HG03460 (cell line): ENCODE measurements around the gene PPM1J.
A peak's percentile ranks its signal among the peaks of the same experiment; 100 is the strongest.

ENCODE experiments used
- ATAC-seq: cut with Tn5 transposase; IDR thresholded peaks from one replicate; pipeline ENCODE4 v1.9.1; 2021; ENCODE audit not compliant: unreplicated experiment

The PPM1J gene

GRCh38 chr1:112692681-112693080 is 22.5 kb downstream of the PPM1J start:
- ATAC-seq: no peak

- no peak for ATAC-seq
Observed at GRCh38 chr1:112689842-112690237, 25.3 kb downstream of the PPM1J start.

- no peak for ATAC-seq
Observed at GRCh38 chr1:112689196-112689841, 25.8 kb downstream of the PPM1J start.

- no peak for ATAC-seq
Observed at GRCh38 chr1:112688781-112689193, 26.3 kb downstream of the PPM1J start.

- ATAC-seq: no peak
Observed at GRCh38 chr1:112687785-112688496, 27.2 kb downstream of the PPM1J start.

- no peak for ATAC-seq
Observed at GRCh38 chr1:112687361-112687760, 27.8 kb downstream of the PPM1J start.

GRCh38 chr1:112686835-112687234 is 28.3 kb downstream of the PPM1J start:
- no peak for ATAC-seq

GRCh38 chr1:112686417-112686816 is 28.7 kb downstream of the PPM1J start:
- ATAC-seq: no peak

- no peak for ATAC-seq
Observed at GRCh38 chr1:112685913-112686312, 29.2 kb downstream of the PPM1J start.

GRCh38 chr1:112678605-112679004 is 36.5 kb downstream of the PPM1J start:
- ATAC-seq: no peak

- no peak for ATAC-seq
Observed at GRCh38 chr1:112677501-112677900, 37.6 kb downstream of the PPM1J start.

- no peak for ATAC-seq
Observed at GRCh38 chr1:112676543-112676942, 38.6 kb downstream of the PPM1J start.

GRCh38 chr1:112675728-112676381 is 39.3 kb downstream of the PPM1J start:
- ATAC-seq: no peak

GRCh38 chr1:112674986-112675727 is 40.0 kb downstream of the PPM1J start:
- peak; percentile 40 for ATAC-seq

- ATAC-seq: peak; percentile 63
Observed at GRCh38 chr1:112674440-112674985, 40.6 kb downstream of the PPM1J start, which contains the start of gene MOV10. Gene MOV10, plus strand, starts transcription at chr1:112674659. Its CDS starts 254 bp downstream, at chr1:112674913.

GRCh38 chr1:112673592-112674439 is 41.3 kb downstream of the PPM1J start:
- ATAC-seq: no peak

- ATAC-seq: no peak
Observed at GRCh38 chr1:112672842-112673241, 42.3 kb downstream of the PPM1J start.

- no peak for ATAC-seq
Observed at GRCh38 chr1:112672009-112672408, 43.1 kb downstream of the PPM1J start.

- ATAC-seq: no peak
Observed at GRCh38 chr1:112666946-112667345, 48.2 kb downstream of the PPM1J start.

GRCh38 chr1:112665857-112666256 is 49.3 kb downstream of the PPM1J start:
- ATAC-seq: no peak
